NCI-H2081 (cell line): Measurements from ENCODE around the gene DGCR6L.
A peak's percentile ranks its signal among the peaks of the same experiment; 100 is the strongest.
"Not testable (repeated sequence)": the region's sequence is repeated elsewhere in the genome, so short reads cannot be mapped to it uniquely, and the experiment has no call there.

Experiments used
- DNase-seq, 2 experiments: peaks; one replicate each; lab custom pipeline; 2025; lab: John Stamatoyannopoulos, UW

Gene DGCR6L

DNA sequence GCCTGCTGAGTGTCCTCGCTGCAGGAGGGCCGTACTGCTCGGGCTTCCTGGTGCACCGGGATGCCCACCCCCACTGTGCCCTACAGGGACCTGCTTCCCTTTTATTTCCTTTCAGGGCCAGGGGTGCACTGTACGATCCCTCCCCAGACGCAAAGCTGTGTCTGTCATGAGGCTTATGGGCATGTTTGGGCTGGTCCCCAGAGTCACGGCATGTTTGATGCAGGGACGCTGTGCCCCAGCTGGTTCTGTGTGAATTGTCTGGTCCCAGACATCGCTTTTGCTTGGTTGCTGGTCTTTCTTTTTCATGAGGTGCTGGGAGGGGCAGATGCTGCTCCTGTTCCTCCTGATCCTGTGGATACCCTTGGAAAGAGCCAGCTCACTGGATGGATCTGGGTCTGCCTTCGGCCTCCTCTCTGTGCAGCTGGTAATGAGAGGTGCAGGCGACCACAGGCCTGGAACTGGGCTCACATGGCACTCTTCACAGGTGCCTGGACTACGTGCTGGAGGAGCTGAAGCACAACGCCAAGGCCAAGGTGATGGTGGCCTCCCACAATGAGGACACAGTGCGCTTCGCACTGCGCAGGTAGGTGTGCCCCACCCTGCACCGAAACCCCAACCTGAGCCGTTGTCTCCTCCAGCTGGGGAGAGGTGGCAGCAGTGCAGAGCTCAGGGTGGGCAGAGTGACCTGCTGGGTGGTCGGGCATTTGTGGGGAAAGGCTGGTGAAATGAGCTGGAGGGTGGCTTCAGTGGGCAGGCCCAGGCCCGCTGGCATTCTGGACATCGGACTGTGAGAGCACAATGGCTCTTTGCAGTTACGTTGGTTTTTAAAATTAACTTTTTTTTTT, 10.8 kb downstream of the DGCR6L start:
- not testable (repeated sequence) for DNase-seq

- DNase-seq, result not testable (repeated sequence)
Observed at GRCh38 chr22:20307448-20308447, 12.1 kb downstream of the DGCR6L start.

GRCh38 chr22:20306646-20307447, 13.0 kb downstream of the DGCR6L start:
- DNase-seq, result not testable (repeated sequence)

DNA sequence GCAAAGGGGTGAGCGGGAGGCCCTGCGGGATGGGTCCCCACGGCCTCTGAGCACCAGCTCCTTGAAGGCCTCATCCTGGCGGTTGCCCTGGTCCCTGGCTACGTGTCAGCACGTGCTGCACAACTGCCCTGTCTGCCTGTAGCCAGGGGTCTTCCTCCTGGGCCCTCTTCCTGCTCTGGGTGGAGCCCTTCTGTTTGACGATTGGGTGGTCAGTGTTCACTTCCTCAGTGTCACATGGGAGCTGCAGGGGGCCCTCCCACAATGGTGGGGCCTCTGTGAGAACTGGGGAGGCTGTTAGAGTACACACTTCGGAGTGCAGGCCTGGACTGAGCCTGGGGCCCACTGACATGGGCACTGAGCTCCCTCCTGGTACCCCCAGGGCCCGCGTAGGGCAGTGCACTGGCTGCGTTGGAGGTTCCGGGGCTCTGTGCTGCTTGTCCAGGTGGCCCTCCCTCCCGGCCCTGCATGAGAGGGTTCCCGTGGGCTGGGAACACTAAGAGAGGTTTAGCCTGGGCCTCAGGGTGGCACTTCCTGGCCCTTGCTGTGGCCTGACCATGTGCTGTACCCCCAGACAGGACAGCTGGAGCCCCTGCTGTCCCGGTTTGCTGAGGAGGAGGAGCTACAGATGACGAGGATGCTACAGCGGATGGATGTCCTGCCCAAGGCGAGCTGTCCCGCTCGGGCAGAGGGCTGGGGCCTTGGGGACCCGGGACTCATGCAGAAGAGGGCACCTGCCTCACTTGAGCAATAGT, 13.8 kb downstream of the DGCR6L start:
- no peak for DNase-seq

GRCh38 chr22:20305230-20305893, 14.5 kb downstream of the DGCR6L start:
- DNase-seq, result not testable (repeated sequence)

- DNase-seq, result no peak
Observed at GRCh38 chr22:20304646-20305045, 15.2 kb downstream of the DGCR6L start.

DNA sequence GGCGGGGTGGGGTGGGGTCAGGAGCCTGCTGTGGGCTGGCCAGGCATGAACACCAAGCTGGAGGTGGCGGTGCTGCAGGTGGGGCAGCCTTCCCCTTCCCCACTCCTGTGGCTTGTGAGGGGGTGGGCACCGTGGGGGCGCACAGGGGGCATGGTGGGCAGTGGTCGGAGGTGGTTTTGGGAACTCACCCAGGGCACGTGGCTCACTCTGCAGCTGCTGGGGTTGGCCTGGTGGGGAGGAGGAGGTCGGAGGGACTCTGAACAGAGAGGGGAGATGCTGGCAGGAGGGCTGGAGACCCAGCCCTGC, 16.7 kb downstream of the DGCR6L start:
- DNase-seq, result not testable (repeated sequence)

DNA sequence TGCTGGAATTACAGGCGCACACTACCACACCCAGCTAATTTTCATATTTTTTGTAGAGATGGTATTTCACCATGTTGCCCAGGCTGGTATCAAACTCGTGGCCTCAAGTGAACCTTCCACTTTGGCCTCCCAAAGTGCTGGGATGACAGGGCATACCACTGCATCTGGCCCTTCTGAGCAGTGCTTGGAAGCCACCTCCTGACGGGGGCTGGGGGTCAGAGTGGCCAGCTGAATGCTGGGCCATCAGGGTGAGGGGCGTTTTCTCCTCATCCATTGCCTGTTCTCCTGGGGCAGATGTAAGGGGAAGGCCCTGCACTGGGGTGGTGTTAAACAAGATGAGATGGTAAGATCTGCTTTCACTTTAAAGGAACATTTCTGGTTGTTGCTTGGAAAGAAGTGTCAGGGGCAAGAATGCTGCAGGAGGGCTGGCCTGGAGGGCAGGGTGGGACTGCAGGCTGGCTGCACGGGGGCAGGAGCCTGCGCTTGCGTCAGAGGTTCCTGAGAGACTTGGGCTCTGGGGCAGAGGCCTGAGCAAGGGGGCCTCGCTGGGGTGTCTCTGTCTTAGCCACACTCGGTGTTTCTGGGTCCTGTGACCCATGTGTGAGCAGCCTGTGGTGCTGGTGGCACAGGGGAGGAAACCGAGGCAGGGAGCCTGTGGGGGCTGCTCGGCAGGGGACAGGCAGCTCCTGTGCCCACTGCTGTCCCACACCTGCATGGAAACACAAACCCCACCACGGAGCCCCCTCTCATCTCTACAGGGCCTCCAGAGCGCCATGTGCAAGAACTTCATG, 17.2 kb downstream of the DGCR6L start:
- DNase-seq, result no peak

DNA sequence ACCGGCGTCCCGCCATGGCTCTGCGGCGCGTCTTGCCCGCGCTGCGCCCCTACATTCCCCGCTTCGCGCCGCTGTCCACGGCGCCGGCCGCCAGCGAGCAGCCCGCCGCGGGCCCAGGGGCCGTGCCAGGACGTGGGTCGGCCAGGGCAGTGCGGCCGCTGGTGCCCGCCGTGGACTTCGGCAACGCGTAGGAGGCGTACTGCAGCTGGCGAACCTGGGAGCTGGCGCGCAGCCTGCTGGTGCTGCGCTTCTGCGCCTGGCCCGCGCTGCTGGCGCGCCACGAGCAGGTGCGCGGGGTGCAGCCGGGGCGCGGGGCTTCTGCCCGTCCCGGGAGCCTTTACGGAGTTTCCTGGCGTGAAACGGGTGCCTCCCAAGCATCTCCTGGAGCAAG, 20.1 kb downstream of the DGCR6L start:
- peak in 1 of 2 experiments; percentile 14 for DNase-seq

DNA sequence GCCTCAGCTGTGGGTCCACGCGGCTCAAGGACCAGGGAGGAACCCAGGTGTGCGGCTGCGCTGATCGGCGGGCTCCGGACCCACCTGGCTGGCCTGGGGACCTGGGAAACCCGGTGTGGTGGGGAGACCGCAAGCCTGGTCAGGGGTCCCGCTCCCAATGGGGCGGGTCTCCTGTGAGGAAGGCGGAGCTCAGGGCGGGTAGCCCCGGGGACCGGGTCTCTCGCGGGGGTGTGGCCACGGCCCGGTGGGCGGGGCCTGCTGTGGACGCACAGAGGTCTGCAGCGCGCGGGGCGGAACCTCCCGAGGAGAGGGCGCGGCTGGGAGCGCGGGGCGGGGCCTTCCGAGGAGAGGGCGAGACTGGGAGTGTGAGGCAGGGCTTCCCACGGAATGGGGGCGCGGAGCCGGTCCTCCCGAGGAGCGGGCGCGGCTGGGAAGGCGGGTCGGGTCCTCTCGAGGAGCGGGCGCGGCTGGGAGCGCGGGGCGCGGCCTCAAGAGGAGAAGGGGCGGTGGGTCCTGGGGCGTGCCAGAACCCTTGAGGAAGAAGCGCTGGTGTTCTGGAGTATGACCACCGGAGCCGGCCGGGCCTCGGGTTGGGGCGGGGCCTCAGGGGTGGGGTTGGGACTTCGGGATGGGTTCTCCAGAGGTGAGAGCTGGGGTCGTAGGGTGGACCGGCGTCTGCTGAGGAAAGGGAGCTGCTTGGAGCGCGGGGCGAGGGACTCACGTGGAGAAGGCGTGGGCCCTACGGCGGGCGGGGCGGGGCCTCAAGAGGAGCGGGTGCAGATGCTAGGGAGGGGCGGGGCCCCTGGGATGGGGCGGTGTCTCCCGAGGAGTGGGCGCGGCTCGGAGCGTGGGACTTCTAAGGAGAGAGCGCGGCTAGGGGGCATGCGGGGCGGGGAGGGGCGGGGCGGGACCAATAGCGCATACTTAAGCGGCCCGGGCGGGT, 20.8 kb downstream of the DGCR6L start:
- peak; percentile 32 to 34 for DNase-seq

- DNase-seq, result no peak
Observed at GRCh38 chr22:20298110-20298802, 21.6 kb downstream of the DGCR6L start.

GRCh38 chr22:20297414-20298109, 22.3 kb downstream of the DGCR6L start:
- no peak for DNase-seq

DNA sequence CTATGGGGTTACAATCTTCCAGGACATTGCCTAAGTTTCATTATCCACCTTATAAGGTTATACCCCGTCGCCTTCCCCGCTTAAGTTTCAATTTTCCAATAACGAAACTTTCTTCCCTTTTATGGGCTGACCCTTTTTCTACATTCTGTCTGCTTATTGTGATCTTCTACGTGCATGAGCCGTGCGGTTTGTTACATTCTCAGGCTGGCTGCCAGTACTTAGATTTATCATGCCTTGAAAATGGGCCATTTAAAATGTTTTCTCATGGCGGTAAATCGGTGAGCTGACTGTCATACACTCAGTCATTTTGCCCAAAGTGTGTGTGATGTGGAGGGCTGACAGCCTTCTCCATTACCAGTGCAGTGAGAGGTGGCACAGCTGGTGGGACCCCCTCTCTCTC, 23.3 kb downstream of the DGCR6L start:
- no peak for DNase-seq

GRCh38 chr22:20295262-20296064, 24.4 kb downstream of the DGCR6L start:
- DNase-seq, result no peak

GRCh38 chr22:20292673-20293232, 27.1 kb downstream of the DGCR6L start:
- no peak for DNase-seq

GRCh38 chr22:20292108-20292507, 27.8 kb downstream of the DGCR6L start:
- DNase-seq, result no peak
